GM18505 (cell line): ENCODE data around the gene ACY1.
A peak's percentile ranks its signal among the peaks of the same experiment; 100 is the strongest.
"Not testable (repeated sequence)": the region's sequence is repeated elsewhere in the genome, so short reads cannot be mapped to it uniquely, and the experiment has no call there.

Experiments used
- ATAC-seq: cut with Tn5 transposase; IDR thresholded peaks from one replicate; pipeline ENCODE4 v1.9.1; 2021; ENCODE audit not compliant: unreplicated experiment
- POLR2A ChIP-seq: IDR thresholded peaks from 4 replicates; pipeline ENCODE4 v1.6.1; 2011; ENCODE audit warnings: borderline replicate concordance; ENCODE audit not compliant: insufficient read depth, insufficient read length; ENCODE audit errors: extremely low read depth

Gene ACY1

GRCh38 chr3:51988286-51989146 is 5.2 kb downstream of the ACY1 start:
- ATAC-seq, result no peak
- no peak for TF ChIP-seq POLR2A

DNA sequence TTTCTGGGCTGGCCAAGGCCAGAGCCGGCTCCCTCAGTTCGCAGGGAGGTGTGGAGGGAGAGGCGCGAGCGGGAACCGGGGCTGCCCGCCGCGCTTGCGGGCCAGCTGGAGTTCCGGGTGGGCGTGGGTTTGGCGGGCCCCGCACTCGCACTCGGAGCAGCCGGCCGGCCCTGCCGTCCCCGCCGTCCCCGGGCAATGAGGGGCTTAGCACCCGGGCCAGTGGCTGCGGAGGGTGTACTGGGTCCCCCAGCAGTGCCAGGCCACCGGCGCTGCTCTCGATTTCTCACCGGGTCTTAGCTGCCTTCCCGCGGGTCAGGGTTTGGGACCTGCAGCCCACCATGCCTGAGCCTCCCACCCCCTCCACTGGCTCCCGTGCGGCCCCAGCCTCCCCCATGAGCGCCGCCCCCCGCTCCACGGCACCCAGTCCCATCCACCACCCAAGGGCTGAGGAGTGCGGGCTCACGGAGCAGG is 7.2 kb downstream of the ACY1 start:
- ATAC-seq, result not testable (repeated sequence)

DNA sequence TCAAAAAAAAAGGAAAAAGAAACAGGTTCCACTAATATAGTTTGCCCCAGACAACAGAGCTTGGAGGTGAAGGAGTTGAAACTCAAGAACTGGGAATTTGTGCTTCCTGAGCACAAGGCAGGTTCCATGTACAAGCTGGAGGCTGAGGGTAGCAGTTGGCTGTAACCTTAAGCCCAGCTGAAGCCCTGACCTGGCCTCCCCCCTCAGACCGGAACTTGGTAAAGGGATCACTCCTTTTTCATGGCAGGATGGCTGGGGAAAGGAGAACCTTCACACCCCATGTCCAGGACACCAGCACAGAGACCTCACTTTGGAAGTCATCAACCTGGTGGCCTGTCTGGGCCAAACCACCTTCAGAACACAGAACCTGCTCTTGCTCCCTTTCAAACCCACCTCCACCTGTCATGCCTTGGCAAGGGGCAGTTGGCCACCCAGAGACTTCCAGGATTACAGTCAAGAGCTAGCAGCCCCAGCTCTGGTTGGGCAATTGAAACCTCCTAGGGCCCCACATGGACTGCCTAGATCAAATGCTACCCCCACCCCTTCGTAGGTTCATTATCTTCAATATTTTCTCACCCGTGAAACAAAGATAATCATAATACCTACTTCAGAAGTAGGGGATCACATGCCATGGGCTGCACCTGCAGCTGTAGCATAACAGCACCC is 8.8 kb downstream of the ACY1 start:
- peak; percentile 12 for TF ChIP-seq POLR2A
- ATAC-seq, result no peak

DNA sequence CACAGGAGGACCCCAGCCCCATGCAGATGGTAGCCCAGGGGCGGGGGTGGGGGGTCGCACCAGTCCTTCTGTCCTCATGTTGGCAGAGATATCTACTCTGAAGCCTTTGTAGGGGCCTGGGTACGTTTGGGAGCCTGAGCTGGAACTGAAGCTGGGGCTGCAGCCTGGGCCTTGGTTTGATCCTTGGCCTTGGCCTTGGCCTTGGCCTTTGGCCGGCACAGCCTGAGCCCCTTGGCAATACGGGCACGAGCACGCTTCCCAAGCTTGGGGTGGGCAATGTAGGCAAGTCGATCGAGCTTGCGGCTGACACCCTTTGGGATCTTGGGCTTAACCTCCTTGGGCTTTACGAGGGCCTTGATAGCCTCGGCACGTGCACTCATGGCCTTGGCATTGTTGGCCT is 10.3 kb downstream of the ACY1 start:
- ATAC-seq, result not testable (repeated sequence)

DNA sequence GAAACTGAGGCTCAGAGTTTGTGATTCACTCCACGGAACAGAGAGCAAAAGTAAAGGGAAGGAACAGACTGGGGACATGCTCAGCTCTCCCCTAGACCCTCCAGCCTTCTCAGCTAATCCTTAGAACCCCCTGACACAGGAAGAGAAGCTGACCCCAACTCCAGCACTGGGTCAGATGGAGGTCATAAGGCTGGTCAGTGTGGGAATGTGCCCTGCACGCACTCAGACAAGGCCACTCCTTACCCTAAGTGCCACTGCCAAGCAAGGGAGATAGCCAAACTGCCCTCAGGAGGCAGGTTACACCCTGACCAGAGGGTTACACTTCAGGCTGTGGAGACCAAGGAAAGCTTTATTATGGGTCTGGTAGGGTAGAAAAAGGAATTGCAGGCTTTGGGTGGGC is 11.2 kb downstream of the ACY1 start:
- no peak for TF ChIP-seq POLR2A
- no peak for ATAC-seq

GRCh38 chr3:51995346-51996163 is 12.2 kb downstream of the ACY1 start, which contains the start of gene RPL29:
Gene RPL29, minus strand, starts transcription at chr3:51995895. Its CDS starts 434 bp downstream, at chr3:51995461.
- ATAC-seq, result peak; percentile 87
- peak; percentile 98 for TF ChIP-seq POLR2A

DNA sequence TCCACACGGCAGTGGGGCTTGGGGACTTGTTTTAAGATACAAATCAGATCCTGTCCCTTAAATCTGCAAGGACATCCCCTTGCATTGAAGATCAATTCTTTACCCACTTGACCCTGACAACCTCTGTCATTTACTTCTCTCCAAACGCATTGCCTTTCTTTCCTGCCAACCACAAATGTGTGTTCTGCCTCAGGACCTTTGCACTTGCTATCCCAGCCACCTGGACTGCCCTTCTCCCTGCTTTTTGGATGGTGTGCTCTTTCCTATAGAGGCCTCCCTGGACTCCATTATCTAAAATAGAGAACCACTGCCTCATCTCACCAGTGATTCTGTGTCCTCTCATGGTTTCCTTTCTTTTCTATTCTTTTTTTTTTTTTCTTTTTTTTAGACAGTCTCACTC is 13.8 kb downstream of the ACY1 start:
- no peak for TF ChIP-seq POLR2A
- ATAC-seq, result no peak

- no peak for TF ChIP-seq POLR2A
Measured at GRCh38 chr3:51997935-51998596, 14.7 kb downstream of the ACY1 start.

GRCh38 chr3:51998774-51999173 is 15.4 kb downstream of the ACY1 start:
- no peak for TF ChIP-seq POLR2A
- no peak for ATAC-seq

More at GRCh38 chr3:51997935-51998596, 14.7 kb downstream of the ACY1 start:
- ATAC-seq, result no peak

DNA sequence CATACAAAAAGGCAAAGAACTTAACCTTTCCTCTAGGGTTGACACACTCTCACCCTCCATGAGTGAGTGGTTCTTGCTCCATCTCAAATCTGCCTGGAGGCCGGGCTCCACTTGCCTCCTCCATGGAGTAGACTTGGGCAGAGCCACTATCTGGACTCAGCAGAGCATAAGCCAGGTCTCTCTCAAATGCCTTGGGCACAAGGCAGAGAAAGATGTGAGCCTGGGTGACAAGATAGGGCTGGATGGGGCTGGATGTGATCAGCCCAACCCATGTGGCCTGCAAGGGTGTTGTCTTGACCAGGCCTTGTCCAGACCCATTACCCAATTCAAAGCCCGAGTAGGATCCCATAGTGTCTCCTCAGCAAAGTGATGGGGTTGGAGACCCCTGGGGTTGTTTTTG is 16.5 kb downstream of the ACY1 start:
- ATAC-seq, result no peak
- TF ChIP-seq POLR2A, result no peak

DNA sequence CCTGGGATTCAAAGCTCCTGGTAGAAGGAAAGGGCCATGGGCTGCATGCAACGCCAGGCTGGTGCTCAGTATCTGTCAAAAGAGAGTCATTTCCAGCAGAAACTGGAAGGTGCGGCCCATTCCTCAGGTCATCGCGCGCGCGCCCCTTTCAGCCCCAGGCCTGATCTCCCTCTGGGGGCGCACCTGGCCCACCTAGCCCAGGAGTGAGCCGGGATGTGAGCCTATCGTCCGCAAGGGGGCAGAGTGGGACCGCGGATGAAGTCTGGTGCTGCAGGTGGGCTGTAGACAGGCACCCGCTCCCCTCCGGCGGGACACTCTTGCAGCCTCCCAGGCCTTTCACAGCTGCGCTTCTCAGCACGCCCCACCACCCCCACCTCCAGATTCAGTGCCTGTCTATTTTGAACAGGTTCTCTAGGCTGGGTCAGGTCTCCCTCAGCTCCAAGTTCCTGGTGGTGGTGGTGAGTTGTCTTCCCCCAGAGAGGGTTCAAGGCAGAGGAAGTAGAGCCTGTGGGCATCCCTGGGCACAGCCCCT is 18.2 kb downstream of the ACY1 start:
- TF ChIP-seq POLR2A, result no peak
- peak; percentile 70 for ATAC-seq

- ATAC-seq, result no peak
- TF ChIP-seq POLR2A, result no peak
Measured at GRCh38 chr3:52002748-52003147, 19.4 kb downstream of the ACY1 start.
